Measurements from ENCODE around the gene RIF1. TPM values are rescaled to one million over a fixed set of nuclear protein-coding genes. Genes with fewer than 3 reads are reported as not detected.
A peak's percentile ranks its signal among the peaks of the same experiment; 100 is the strongest.

RIF1 gene
- total and polyA plus RNA-seq, 9 of the 15 experiments (the other 6 are each of a cell fraction or from before 2014, with no cell fraction given): 11.0 to 109 (median 44.2) TPM

DNA sequence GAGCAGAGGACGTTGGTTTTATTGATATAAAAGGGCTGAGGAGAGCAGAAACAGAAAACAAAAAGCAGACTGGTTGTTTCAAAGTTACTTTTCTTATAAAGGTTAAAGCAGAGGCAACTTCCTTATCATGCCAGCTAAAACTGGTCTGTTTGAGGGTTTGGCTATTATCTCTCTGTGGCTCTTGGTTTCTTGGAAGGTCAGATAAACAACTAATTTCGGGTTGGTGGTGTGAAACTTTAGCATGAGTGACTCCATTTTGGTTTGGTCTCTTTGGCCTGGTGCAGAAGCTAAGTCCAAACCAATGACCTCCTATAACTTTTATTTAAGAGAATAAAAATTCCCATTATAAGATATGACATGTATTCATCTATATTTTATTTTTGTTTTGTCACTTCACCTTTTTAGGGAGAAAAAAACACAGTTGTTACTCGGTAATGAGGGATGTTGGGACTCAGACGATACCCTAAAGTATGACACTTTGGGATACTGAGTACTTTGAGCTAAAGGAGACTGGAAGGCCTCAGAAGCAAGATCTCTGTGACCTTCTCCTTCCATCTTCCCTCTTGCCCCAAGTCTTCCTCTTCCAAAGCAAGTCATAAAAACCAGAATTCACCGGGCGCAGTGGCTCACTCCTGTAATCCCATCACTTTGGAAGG is 29.0 kb upstream of the RIF1 start (continued):
- TF ChIP-seq, protein P1, sequence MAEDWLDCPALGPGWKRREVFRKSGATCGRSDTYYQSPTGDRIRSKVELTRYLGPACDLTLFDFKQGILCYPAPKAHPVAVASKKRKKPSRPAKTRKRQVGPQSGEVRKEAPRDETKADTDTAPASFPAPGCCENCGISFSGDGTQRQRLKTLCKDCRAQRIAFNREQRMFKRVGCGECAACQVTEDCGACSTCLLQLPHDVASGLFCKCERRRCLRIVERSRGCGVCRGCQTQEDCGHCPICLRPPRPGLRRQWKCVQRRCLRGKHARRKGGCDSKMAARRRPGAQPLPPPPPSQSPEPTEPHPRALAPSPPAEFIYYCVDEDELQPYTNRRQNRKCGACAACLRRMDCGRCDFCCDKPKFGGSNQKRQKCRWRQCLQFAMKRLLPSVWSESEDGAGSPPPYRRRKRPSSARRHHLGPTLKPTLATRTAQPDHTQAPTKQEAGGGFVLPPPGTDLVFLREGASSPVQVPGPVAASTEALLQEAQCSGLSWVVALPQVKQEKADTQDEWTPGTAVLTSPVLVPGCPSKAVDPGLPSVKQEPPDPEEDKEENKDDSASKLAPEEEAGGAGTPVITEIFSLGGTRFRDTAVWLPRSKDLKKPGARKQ (CRISPR knock-in tag; IDR thresholded peaks at IDR 0.05): peak; percentile 91
- TF ChIP-seq CREB1 (IDR thresholded peaks at IDR 0.05) (no peak), CREB1 (CRISPR knock-in tag; IDR thresholded peaks at IDR 0.05) (no peak), ZNF561 (CRISPR knock-in tag; conservative IDR thresholded peaks at IDR 0.05) (peak; percentile 95), ZBTB7A (IDR thresholded peaks at IDR 0.05; ENCODE audit: borderline replicate concordance, control insufficient read depth, low read depth, low read length) (no peak), ZNF436 (CRISPR knock-in tag; IDR thresholded peaks at IDR 0.05) (no peak), TAF1 (IDR thresholded peaks at IDR 0.05; ENCODE audit: control insufficient read depth, extremely low read depth, insufficient read depth, low read length, severe bottlenecking) (no peak), ILK (tag; IDR thresholded peaks at IDR 0.05; ENCODE audit: borderline replicate concordance, low read depth) (peak; percentile 95), ZNF41 (CRISPR knock-in tag; conservative IDR thresholded peaks at IDR 0.05) (peak; percentile 98), TEAD1 (CRISPR knock-in tag; IDR thresholded peaks at IDR 0.05) (peak in 1 of 2 experiments; percentile 99; a peak in 2 of 4 replicates), FOXA3 (CRISPR knock-in tag; conservative IDR thresholded peaks at IDR 0.05 in 1 of 2, IDR thresholded peaks at IDR 0.05 in 1 of 2) (peak in 1 of 2 experiments; percentile 59; a peak in 2 of 4 replicates)
- TF ChIP-seq, protein P2, sequence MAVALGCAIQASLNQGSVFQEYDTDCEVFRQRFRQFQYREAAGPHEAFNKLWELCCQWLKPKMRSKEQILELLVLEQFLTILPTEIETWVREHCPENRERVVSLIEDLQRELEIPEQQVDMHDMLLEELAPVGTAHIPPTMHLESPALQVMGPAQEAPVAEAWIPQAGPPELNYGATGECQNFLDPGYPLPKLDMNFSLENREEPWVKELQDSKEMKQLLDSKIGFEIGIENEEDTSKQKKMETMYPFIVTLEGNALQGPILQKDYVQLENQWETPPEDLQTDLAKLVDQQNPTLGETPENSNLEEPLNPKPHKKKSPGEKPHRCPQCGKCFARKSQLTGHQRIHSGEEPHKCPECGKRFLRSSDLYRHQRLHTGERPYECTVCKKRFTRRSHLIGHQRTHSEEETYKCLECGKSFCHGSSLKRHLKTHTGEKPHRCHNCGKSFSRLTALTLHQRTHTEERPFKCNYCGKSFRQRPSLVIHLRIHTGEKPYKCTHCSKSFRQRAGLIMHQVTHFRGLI (CRISPR knock-in tag; IDR thresholded peaks at IDR 0.05): peak; percentile 97
- TF ChIP-seq, protein P3, sequence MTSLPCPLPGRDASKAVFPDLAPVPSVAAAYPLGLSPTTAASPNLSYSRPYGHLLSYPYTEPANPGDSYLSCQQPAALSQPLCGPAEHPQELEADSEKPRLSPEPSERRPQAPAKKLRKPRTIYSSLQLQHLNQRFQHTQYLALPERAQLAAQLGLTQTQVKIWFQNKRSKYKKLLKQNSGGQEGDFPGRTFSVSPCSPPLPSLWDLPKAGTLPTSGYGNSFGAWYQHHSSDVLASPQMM (CRISPR knock-in tag; IDR thresholded peaks at IDR 0.05): 0 out of 2 replicates have a peak, but pooled peaks have one; percentile 57
- TF ChIP-seq, protein P4, sequence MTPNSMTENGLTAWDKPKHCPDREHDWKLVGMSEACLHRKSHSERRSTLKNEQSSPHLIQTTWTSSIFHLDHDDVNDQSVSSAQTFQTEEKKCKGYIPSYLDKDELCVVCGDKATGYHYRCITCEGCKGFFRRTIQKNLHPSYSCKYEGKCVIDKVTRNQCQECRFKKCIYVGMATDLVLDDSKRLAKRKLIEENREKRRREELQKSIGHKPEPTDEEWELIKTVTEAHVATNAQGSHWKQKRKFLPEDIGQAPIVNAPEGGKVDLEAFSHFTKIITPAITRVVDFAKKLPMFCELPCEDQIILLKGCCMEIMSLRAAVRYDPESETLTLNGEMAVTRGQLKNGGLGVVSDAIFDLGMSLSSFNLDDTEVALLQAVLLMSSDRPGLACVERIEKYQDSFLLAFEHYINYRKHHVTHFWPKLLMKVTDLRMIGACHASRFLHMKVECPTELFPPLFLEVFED (CRISPR knock-in tag; conservative IDR thresholded peaks at IDR 0.05): peak; percentile 97
- TF ChIP-seq, protein P5, sequence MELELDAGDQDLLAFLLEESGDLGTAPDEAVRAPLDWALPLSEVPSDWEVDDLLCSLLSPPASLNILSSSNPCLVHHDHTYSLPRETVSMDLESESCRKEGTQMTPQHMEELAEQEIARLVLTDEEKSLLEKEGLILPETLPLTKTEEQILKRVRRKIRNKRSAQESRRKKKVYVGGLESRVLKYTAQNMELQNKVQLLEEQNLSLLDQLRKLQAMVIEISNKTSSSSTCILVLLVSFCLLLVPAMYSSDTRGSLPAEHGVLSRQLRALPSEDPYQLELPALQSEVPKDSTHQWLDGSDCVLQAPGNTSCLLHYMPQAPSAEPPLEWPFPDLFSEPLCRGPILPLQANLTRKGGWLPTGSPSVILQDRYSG (tag; conservative IDR thresholded peaks at IDR 0.05; ENCODE audit: low read depth): peak; percentile 99
- TF ChIP-seq, protein P6, sequence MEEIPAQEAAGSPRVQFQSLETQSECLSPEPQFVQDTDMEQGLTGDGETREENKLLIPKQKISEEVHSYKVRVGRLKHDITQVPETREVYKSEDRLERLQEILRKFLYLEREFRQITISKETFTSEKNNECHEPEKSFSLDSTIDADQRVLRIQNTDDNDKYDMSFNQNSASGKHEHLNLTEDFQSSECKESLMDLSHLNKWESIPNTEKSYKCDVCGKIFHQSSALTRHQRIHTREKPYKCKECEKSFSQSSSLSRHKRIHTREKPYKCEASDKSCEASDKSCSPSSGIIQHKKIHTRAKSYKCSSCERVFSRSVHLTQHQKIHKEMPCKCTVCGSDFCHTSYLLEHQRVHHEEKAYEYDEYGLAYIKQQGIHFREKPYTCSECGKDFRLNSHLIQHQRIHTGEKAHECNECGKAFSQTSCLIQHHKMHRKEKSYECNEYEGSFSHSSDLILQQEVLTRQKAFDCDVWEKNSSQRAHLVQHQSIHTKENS (CRISPR knock-in tag; IDR thresholded peaks at IDR 0.05): no peak
- TF ChIP-seq, protein P7, sequence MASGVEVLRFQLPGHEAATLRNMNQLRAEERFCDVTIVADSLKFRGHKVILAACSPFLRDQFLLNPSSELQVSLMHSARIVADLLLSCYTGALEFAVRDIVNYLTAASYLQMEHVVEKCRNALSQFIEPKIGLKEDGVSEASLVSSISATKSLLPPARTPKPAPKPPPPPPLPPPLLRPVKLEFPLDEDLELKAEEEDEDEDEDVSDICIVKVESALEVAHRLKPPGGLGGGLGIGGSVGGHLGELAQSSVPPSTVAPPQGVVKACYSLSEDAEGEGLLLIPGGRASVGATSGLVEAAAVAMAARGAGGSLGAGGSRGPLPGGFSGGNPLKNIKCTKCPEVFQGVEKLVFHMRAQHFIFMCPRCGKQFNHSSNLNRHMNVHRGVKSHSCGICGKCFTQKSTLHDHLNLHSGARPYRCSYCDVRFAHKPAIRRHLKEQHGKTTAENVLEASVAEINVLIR (CRISPR knock-in tag; IDR thresholded peaks at IDR 0.05): peak; percentile 87

Data from K562 (cell line).